22Rv1 (cell line): ENCODE results near the gene CHST2.

Experiments used
- ZFX ChIP-seq: fragments of 450-650 bp; IDR thresholded peaks from 2 replicates; pipeline ENCODE4 v1.6.1; 2017; ENCODE audit warnings: antibody characterized with exemption, borderline replicate concordance
- TF ChIP-seq, protein P1 (sequence below): fragments of 450-650 bp; IDR thresholded peaks from 2 replicates; pipeline ENCODE4 v1.5.1; 2017; ENCODE audit warnings: mild to moderate bottlenecking

DNA sequence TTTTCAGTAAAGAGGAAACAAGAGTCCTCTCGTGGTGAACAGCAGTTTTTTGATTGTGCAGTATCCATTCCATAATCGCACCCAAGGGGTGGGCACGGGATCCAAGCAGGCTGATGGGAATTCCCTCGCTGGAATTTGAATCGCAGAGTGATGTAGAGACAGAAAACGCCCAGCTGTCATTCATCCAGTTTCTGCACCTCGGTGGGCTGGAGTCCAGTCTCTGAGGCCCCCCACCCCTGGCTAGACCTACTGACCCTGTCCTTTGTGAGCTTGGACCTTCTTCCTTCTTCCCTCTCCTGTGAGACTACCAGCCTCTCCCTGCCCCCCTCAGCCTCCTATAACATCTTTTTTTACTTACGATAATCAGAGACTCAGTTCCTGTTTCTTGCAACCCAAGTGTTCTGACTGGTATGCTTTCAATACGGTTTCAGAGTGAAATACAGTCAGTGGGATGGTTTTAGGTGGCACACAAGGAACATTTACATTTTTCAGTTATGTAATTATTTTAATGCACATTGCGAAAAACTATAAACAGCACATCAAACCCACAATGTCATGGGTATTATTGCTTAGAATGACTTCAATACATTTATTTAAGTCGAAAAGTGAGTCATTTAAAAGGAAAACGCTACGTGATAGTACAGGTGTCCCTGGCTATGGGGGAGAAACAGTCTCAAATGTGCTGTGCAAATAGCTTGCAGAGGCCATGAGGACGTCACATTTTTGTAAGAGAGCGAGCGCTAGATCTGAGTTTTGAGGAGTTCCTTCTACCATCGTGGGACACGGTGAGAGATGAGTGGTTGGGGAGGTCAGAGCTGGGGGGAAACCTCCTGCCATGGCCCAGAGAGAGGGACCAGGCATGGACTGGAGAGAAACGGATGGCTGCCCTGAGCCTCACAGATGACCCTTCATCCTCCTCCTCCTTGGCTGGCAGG, 37.5 kb upstream of the CHST2 start:
- TF ChIP-seq, protein P1, sequence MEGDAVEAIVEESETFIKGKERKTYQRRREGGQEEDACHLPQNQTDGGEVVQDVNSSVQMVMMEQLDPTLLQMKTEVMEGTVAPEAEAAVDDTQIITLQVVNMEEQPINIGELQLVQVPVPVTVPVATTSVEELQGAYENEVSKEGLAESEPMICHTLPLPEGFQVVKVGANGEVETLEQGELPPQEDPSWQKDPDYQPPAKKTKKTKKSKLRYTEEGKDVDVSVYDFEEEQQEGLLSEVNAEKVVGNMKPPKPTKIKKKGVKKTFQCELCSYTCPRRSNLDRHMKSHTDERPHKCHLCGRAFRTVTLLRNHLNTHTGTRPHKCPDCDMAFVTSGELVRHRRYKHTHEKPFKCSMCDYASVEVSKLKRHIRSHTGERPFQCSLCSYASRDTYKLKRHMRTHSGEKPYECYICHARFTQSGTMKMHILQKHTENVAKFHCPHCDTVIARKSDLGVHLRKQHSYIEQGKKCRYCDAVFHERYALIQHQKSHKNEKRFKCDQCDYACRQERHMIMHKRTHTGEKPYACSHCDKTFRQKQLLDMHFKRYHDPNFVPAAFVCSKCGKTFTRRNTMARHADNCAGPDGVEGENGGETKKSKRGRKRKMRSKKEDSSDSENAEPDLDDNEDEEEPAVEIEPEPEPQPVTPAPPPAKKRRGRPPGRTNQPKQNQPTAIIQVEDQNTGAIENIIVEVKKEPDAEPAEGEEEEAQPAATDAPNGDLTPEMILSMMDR: no peak
- no peak for TF ChIP-seq ZFX
